ENCODE data around the gene ALLC.

DNA sequence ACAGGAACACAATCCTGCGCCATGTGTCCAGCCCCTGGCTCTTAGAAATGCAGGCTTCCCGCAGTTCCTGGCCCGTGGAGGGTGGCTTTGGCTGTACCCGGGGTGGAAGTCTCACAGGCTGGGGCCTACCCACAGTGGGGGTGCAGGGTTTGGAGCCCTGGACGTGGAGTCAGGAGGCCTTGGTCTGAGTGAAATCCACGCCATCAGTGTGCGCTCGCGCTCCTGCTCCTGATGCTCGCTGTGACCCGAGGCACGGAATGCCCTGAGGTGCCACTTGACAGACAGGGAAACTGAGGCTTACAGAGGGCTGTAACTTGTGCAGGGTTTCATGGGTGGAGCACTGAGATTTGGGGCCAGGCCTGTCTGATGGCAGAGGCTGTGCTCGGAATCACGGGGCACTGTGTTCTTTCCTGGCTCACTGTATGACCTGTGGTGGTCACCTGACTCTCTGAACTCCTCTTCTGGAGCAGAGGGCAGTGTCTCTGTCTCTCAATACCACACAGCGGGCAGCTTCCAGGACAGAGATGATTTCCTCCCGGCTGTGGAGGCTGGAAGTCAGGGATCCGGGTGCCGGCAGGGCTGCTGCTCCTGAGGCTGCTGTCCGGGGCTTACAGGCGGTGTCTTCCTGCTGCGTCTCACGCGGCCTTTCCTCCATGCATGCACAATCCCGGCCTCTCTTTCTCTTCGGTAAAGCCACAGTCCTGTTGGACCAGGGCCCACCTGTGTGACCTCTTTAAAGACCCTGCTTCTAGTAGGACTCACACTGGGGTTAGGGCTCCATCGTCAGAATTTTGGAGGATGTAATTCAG is 25.9 kb upstream of the ALLC start:
- TF ChIP-seq POLR2AphosphoS5 (IDR thresholded peaks at IDR 0.05) = no peak
- no peak for TF ChIP-seq EP300 (IDR thresholded peaks at IDR 0.05)
- TF ChIP-seq, protein P1, sequence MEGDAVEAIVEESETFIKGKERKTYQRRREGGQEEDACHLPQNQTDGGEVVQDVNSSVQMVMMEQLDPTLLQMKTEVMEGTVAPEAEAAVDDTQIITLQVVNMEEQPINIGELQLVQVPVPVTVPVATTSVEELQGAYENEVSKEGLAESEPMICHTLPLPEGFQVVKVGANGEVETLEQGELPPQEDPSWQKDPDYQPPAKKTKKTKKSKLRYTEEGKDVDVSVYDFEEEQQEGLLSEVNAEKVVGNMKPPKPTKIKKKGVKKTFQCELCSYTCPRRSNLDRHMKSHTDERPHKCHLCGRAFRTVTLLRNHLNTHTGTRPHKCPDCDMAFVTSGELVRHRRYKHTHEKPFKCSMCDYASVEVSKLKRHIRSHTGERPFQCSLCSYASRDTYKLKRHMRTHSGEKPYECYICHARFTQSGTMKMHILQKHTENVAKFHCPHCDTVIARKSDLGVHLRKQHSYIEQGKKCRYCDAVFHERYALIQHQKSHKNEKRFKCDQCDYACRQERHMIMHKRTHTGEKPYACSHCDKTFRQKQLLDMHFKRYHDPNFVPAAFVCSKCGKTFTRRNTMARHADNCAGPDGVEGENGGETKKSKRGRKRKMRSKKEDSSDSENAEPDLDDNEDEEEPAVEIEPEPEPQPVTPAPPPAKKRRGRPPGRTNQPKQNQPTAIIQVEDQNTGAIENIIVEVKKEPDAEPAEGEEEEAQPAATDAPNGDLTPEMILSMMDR (IDR thresholded peaks at IDR 0.05) = no peak
- no peak for TF ChIP-seq POLR2A (IDR thresholded peaks at IDR 0.05; ENCODE audit: low read depth)
